A673 (cell line): ENCODE data around the gene TNS1. TPM values are rescaled to one million over a fixed set of nuclear protein-coding genes. Genes with fewer than 3 reads are reported as not detected.

ENCODE experiments used
- BruUV-seq: library from RNA; stranded (reverse); fragments of 400-500 nt; replicated peaks from 2 replicates; lab custom pipeline; 2021; lab: Mats Ljungman, UMichigan
- CTCF ChIA-PET: fragments of 300-600 bp; sonication (Branson Sonifier 250); formaldehyde crosslinking; loops from one replicate; lab custom pipeline; 2022; ENCODE audit warnings: antibody characterized with exemption; lab: Charles Lee
- POLR2A ChIA-PET: fragments of 300-600 bp; sonication (Branson Sonifier 250); formaldehyde crosslinking; loops from one replicate; lab custom pipeline; 2022; ENCODE audit warnings: antibody characterized with exemption; ENCODE audit not compliant: low non-redundant PET; lab: Charles Lee
- DNase-seq: peaks from one replicate; pipeline ENCODE4 v3.0.0-alpha.2; 2015; ENCODE audit warnings: low spot score
- H3K27ac ChIP-seq: fragments of 200-600 bp; sonication (generic); 2 replicates; pipeline ENCODE4 v1.5.1; 2016; ENCODE audit warnings: mixed run types, low read depth, mild to moderate bottlenecking, mixed read lengths, antibody characterized with exemption, low read length; ENCODE audit not compliant: poor library complexity, severe bottlenecking
- H3K27me3 ChIP-seq: fragments of 200-600 bp; sonication (generic); replicated peaks from 2 replicates; pipeline ENCODE4 v1.6.1; 2017; ENCODE audit warnings: mixed run types, low read depth, mild to moderate bottlenecking, mixed read lengths, antibody characterized with exemption, low read length; ENCODE audit not compliant: insufficient read depth, poor library complexity
- H3K36me3 ChIP-seq: fragments of 200-600 bp; sonication (generic); 2 replicates; pipeline ENCODE4 v1.6.1; 2016; ENCODE audit warnings: mixed run types, mild to moderate bottlenecking, mixed read lengths, antibody characterized with exemption, low read length; ENCODE audit not compliant: insufficient read depth, poor library complexity, severe bottlenecking
- H3K4me1 ChIP-seq: fragments of 200-600 bp; sonication (generic); 2 replicates; pipeline ENCODE4 v1.6.1; 2017; ENCODE audit warnings: mixed run types, mild to moderate bottlenecking, mixed read lengths, antibody characterized with exemption, low read length; ENCODE audit not compliant: insufficient read depth, poor library complexity, severe bottlenecking
- H3K4me3 ChIP-seq: fragments of 200-600 bp; sonication (generic); 2 replicates; pipeline ENCODE4 v1.5.1; 2016; ENCODE audit warnings: low read depth, mixed run types, mild to moderate bottlenecking, mixed read lengths, low read length; ENCODE audit not compliant: poor library complexity, severe bottlenecking
- H3K9me3 ChIP-seq: fragments of 200-600 bp; sonication (generic); 2 replicates; pipeline ENCODE4 v1.6.1; 2016; ENCODE audit warnings: mixed run types, low read depth, mild to moderate bottlenecking, mixed read lengths, antibody characterized with exemption, low read length; ENCODE audit not compliant: poor library complexity, severe bottlenecking
- EZH2 ChIP-seq: fragments of 200-600 bp; sonication (generic); IDR thresholded peaks from 2 replicates; pipeline ENCODE4 v1.6.1; 2017; ENCODE audit warnings: borderline replicate concordance, low read depth, mild to moderate bottlenecking, mixed read lengths, antibody characterized with exemption, low read length; ENCODE audit not compliant: poor library complexity, severe bottlenecking
- intact Hi-C: fragments of 100-400 bp; cut with micrococcal nuclease; formaldehyde crosslinking; loops from one replicate; pipeline ENCODE4 v1.10.0; 2022; ENCODE audit not compliant: unreplicated experiment
- total RNA-seq: library from RNA; stranded (reverse); gene quantifications from 2 replicates; pipeline ENCODE4 v1.2.3, GENCODE V29; 2021
- TF ChIP-seq, protein P1 (sequence below): fragments of 300-800, 200-600 bp; sonication (generic); conservative IDR thresholded peaks from 2 replicates; pipeline ENCODE4 v1.5.1; 2017; ENCODE audit warnings: low read depth, mild to moderate bottlenecking, antibody characterized with exemption, low read length, moderate library complexity, mixed read lengths

TNS1 gene
- total RNA-seq, 1 experiment from 2014 or later: 99.6 TPM

GRCh38 chr2:217853301-217853881 is 149.4 kb downstream of the TNS1 start:
- no TSS peak for BruUV-seq
- Histone ChIP-seq H3K4me1 (peaks cover 12% of the 10 kb centered on the region), H3K9me3 (no peaks in the 10 kb centered on the region), H3K27me3 (no peaks in the 10 kb centered on the region), H3K4me3 (no peak overlapping the region), H3K36me3 (no peaks in the 10 kb centered on the region), H3K27ac (no peak overlapping the region)
- DNase-seq: no peak
- no peak for TF ChIP-seq EZH2
- TF ChIP-seq, protein P1, sequence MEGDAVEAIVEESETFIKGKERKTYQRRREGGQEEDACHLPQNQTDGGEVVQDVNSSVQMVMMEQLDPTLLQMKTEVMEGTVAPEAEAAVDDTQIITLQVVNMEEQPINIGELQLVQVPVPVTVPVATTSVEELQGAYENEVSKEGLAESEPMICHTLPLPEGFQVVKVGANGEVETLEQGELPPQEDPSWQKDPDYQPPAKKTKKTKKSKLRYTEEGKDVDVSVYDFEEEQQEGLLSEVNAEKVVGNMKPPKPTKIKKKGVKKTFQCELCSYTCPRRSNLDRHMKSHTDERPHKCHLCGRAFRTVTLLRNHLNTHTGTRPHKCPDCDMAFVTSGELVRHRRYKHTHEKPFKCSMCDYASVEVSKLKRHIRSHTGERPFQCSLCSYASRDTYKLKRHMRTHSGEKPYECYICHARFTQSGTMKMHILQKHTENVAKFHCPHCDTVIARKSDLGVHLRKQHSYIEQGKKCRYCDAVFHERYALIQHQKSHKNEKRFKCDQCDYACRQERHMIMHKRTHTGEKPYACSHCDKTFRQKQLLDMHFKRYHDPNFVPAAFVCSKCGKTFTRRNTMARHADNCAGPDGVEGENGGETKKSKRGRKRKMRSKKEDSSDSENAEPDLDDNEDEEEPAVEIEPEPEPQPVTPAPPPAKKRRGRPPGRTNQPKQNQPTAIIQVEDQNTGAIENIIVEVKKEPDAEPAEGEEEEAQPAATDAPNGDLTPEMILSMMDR: no peak
- CTCF ChIA-PET: no interaction called here
- POLR2A ChIA-PET: no interaction called here
- intact Hi-C loops: no loop called here

GRCh38 chr2:217852555-217853211 is 150.1 kb downstream of the TNS1 start:
- no TSS peak for BruUV-seq
- DNase-seq: no peak
- Histone ChIP-seq H3K27me3 (no peaks in the 10 kb centered on the region), H3K4me1 (peaks cover 7% of the 10 kb centered on the region), H3K4me3 (no peak overlapping the region), H3K9me3 (no peaks in the 10 kb centered on the region), H3K36me3 (peaks cover 6% of the 10 kb centered on the region), H3K27ac (no peak overlapping the region)
- POLR2A ChIA-PET: no interaction called here
- CTCF ChIA-PET: no interaction called here
- intact Hi-C loops: no loop called here
- no peak for TF ChIP-seq EZH2
- TF ChIP-seq, protein P1: no peak

GRCh38 chr2:217851191-217852020 is 151.4 kb downstream of the TNS1 start:
- H3K36me3 ChIP-seq: peaks cover 12% of the 10 kb centered on the region
- H3K27ac ChIP-seq: no peak overlapping the region
- H3K4me3 ChIP-seq: no peak overlapping the region
- no peak for TF ChIP-seq EZH2
- TF ChIP-seq, protein P1: no peak
- no TSS peak for BruUV-seq
- H3K4me1 ChIP-seq: peaks cover 7% of the 10 kb centered on the region
- H3K9me3 ChIP-seq: no peaks in the 10 kb centered on the region
- intact Hi-C loops: no loop called here
- CTCF ChIA-PET: no interaction called here
- POLR2A ChIA-PET: no interaction called here
- no peaks in the 10 kb centered on the region for H3K27me3 ChIP-seq
- DNase-seq: no peak
